Measurements from ENCODE around the gene RCCD1.

DNA sequence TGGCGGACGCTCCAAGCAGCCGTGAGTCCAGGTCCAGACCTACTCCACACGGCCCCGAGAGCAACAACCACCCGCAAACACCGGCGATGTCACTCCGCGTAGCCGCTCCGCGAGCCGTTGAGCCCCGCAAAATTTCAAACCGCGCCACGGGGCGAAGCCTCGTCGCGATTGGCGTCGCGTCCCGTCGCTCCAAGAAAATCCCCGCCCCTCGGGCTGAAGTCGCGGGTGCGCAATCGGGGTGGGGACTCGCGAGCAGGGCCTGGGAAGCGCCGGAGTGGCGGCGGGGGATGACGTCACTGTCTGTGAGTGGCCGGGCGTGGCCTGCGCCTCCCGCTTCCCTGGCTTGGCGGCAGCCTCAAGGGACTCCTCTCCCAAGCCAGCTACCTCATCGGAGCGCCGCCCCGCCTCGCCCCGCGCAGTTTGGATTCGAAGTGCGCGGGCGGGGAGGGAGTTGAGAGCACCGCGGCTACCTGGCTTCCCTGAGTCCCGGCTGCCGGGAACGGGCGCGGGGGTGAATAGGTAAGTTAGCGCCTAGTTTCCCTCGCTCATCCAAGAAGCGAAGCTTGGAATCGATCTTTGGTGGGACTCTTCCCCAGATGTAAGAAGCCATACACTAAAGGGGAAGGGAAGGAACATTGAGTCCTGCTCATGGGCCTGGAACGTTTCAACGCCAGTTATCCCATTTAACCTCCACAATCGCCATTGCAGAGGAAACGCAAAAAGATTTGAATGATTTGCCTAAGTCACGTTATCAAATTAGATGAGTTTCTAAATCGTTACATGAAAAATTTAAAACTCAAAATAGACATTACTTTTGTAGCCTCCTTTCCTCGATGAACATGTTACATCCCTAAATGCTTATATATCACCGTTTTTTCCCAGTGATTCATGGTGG is 40.0 kb downstream of the RCCD1 start, which contains the start of gene PRC1:
- TF ChIP-seq CTCF (IDR thresholded peaks at IDR 0.05) (no peak), POLR2A (IDR thresholded peaks at IDR 0.05) (no peak), POLR2AphosphoS5 (IDR thresholded peaks at IDR 0.05) (peak; percentile 97)

Data from prostate gland (tissue), 2 donors.